KBM-7 (cell line): ENCODE results near the gene HOXB5.

Experiments
- DNase-seq: peaks from one replicate; pipeline ENCODE4 v3.0.0-alpha.2; 2015
- in situ Hi-C: fragments of 300-500 bp; cut with MboI; formaldehyde crosslinking; loops from 2 replicates; pipeline ENCODE4 v1.14.3; 2020; ENCODE audit warnings: low sequenced_read_pairs, low pct_unique_long_range_greater_than_20kb, mixed read lengths

Gene HOXB5

DNA sequence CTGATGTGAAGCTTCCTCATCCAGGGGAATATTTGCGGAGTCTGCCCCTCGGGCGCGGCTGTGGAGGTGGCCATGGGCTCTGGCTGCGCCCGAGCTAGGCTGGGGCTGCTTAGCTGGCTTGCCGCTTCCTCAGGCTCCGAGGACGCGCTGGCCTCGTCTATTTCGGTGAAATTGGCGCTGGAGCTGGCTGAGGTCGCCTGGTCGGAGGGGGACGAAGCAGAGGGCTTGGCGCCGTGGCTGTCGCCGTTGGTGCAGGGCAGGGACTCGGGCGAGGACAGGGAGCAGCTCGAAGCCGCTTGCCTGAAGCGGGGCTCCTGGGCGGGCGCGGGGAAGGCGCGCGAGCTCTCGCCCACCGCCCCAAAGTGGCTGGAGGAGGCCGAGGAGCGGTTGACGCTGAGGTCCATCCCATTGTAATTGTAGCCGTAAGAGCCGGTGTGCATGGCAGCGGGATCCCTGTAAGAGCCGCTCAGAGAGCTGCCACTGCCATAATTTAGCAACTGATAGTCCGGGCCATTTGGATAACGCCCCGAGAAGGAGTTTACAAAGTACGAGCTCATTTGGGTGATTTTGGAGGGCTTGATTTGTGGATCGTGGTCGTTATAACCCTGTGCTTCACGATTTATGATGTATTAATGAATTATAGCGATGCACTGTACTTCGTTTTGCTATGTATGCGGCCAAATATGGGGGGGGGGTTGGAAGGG lies at the start of gene HOXB5:
Gene HOXB5 (minus strand): TSS at position 654 of the 704 bp plus-strand sequence. CDS start 97 bp downstream, at position 557.
- in situ Hi-C loops, result no loop called here
- peak; percentile 47 for DNase-seq

DNA sequence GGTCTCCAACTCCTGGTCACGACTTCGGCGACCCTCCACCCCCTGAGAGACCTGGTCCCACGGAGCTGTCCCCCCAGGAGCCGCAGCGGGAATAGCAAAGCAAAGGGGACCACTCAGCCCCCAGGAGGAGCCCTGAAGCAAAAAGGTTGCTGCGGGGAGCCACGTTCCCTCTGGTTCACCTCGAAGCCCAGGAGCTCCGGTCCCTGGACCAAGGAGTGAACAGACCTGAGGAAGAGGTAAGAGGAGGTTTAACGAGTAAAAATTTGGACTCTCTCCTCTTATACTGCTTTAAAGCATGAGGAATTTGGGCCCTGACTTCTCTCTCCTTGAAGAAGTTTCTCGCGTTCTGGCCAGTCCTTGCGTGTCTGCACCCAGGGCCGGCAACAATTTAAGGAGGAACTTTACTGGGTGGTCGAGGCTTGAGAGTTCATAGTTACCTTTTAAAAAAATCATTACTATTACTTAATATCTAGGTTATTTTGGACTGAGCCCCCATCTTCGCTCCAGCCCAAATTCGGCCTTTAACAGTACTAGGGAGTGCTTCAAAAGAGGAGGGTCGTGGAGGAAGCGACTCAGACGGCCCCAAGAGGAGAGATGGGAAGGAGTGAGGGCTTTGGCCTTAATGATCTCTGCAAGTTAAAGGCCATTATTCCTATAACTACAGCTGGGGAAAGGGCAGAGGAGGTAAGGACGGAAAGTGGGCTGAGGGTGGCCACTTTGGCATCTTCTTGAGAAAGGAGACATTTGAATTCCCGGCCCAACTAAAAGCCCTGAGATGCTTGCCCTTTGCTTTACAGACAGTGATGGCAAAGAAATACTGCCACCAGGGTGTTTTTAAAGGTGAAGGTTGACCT lies 49.5 kb upstream of the HOXB5 start:
- in situ Hi-C loops, result no loop called here
- DNase-seq, result no peak

DNA sequence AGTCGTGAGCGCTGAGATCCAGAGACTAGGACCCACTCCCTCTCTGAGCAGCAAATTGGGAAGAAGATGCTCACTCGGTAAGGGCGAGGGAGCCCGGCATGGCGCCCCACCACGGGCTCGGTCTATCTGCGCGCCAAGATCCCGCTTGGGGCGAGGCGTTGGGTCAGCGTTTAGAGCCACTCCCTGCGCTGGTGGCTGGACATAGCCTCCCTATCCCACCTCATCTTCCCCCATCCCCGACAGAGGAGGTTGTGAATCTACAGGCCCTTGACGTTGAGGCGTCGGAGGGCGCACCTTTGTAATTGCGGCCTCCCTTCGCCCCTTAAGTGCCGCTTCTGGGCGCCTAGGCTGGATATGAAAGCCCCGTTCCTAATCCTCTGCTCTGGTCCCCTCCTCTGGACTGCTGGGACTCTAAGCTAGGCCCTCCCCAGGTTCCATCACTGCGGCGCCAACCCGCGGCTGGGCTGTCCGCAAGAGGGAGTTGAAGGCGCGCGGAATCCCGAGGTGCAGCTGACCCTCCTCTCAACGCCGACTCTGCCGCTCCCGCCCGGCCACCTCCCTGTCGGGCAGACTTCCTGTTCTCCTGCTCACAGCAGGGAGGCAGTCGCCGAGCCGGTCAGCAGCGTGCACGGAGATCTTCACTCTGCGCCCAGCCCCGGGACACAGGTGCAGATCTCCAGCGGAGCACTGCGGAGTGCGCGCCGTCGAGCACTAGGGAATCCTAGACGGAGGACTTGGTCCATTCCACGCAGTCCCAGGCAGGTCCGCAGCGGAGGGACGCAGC lies 48.7 kb upstream of the HOXB5 start:
- no peak for DNase-seq
- in situ Hi-C loops, result no loop called here

DNA sequence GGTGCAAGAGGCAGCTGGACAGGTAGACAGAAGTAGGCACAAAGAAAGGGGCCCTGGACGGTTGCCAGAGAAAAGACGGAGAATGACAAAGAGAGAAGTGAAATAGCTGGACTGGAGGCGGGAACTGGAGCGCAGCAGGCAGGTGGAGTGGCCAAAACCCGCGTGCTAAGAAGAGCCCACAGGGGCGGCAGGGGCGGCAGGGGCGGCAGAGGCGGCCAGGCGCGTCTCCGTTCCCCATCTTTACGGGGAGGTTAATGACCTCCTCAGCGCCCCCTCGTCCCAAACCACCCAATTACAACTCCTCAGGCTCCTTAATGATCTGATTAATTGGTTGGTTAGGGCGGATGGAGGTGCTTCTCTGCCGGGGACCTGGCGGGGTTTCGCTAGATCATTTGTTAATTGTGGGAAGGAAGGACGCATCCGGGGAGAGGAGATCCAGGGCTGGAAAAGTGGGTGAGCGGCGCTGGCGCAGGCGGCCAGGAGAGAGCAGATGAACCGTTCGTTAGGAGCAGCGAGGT lies 48.0 kb upstream of the HOXB5 start:
- no peak for DNase-seq
- in situ Hi-C loops, result no loop called here

DNA sequence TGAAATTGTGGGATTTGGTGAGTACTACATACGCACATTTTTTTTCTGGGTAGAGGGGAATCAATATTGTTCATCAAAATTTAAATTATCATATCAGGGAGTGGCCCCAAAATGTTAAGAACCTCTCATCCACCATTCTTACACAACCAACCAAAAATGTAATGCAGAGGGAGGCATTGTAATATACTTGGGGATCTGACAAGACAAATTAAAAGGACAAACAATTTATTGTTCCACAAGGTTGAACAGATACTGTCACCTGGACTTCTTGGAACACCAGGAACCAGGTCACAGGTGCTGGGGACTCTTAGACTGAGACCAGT lies 47.2 kb upstream of the HOXB5 start:
- in situ Hi-C loops, result no loop called here

DNA sequence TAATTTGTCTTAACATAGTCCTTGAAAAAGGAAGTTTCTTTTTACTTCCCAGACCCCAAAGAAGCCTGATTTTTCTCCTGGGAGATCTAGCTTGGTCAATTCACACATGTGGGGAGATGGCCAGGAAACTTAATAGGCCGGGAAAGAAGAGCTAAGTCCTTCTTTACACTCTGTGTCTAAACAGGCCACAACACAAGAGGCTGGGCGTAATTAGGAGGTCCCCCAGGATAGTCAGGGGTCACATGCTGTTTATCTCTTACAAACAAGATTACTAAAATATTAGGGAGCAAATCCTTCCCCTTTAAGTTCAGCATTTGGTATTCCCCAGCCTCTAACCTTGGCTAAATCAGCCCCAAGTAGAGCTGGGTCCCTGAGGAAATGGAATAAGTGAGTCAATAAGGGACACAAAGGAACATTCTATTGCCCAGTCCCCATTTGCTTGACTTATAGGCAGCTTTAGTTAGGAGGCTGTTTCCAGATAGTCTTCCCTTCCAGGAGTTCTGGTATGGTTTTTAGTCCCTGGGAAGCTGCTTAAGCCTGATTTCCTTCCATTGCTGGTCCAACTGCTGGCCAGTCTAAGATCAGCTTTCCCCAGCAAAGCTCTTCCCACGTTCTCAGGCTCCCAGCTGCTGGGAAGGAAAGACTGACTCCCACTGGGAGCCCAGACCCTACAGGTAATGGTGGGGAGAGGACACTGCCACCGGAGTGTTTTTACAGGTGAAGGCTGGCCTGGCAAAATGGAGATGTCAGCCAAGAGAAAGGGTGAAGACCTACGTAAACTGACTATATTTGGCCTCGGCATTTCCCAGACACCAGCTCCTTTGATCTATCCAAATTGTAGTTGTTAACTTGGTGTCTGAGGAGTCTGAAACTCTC lies 46.6 kb upstream of the HOXB5 start:
- DNase-seq, result no peak
- in situ Hi-C loops, result no loop called here

More for the DNA sequence above, 47.2 kb upstream of the HOXB5 start:
- no peak for DNase-seq

DNA sequence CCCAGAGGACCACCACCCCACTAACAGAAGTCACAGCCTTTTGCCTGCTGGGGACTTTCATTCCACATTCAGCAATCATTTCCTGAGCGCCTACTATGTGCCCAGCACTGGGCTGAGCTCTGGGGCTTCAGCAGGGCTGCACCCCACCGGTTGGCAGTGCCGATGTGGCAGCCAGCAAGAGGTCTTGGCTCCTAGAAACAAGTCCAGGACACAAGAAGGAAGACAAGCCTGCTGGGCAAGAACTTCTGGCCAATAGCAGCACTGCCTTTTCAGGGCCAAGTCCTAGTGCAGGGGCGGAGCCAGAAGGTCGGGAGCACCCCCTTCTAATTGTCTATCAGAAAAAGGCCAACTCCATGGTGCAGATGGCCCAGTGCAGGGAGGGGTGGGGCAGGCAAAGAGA lies 45.6 kb upstream of the HOXB5 start:
- no peak for DNase-seq
- in situ Hi-C loops, result no loop called here

DNA sequence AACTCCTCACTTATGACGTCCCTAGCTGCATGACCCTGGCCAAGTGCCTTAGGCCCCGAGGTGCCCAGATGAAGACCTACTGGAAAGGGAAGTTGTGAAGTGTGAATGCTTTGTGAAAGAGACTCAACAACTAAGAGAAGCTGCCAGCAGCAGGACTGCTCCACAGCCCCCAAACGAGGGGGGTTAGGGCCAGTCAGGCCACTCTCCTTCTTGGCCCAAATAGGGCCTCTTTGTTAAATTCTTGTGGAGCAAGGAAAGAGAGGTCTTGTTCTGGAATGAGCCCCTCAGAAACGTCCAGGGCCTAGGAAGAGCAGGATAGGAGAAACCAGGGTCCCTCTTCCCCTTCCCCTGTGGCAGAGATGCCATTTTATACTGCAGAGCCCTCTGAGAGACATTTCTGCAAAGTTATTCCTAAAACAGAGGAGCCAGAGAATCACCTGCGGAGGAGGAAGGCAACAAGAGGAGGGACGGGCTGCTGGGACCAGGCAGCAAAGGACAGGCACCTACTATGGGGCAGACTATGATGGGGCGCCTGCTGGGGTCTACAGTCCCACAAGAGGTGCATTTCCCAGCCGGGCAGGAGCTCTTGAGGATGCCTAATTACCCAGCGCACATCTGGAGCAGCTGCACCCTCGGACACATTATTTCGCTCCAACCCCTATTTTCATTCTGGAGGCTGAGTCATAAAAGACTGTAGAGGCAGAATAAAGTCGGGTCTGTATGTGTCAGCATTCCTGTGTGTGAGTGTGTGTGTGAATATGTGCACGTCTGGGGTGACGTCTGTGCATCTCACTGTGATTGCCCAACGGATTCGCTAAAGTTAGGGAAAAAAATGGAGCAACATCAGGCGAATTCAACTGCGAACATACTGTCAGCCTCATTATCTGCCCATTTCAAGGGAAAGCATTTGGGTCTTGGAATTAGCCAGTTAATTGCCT lies 44.0 kb upstream of the HOXB5 start:
- in situ Hi-C loops, result no loop called here

DNA sequence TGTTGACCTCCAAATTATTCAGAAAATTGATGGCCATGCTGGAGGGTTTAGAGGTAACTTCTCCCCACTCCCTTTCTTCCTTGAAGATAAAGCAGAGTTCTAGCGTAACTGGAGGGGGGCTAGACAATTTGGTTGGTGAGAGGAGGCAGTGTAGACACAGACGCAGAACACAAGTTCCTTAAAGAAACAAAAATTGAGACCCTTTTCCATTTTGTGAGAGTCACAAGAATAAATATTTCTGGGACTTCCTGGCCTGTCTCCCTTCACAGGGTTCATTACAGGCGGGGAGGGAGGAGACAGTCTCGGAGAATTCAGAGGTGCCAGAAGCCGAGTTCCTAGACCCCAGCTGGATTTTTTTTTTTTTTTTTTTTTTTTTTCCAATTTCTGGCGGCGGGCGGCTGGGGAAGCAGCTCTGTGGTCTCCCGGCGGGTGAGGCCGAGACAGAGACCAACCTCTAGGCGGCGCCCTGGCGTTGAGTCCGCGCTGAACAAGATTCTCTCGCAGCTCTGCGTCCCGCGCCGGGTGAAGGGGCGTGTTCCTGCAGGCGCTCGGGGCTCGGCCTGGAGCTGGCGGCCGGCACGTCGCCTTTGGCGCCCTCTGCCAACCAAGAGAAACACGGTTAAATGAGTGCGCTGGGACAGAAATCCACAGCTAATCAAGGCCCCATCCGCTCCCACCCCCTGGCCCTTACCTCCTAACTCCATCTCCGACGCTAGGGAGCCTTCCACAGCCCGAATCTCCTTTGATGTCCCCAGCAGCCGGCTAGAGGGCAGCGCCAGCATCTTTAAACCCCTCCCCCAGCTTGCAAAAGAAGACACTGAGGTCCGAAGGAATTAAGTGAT lies 42.8 kb upstream of the HOXB5 start:
- in situ Hi-C loops, result no loop called here
- peak; percentile 90 for DNase-seq

More for the DNA sequence above, 44.0 kb upstream of the HOXB5 start:
- no peak for DNase-seq

DNA sequence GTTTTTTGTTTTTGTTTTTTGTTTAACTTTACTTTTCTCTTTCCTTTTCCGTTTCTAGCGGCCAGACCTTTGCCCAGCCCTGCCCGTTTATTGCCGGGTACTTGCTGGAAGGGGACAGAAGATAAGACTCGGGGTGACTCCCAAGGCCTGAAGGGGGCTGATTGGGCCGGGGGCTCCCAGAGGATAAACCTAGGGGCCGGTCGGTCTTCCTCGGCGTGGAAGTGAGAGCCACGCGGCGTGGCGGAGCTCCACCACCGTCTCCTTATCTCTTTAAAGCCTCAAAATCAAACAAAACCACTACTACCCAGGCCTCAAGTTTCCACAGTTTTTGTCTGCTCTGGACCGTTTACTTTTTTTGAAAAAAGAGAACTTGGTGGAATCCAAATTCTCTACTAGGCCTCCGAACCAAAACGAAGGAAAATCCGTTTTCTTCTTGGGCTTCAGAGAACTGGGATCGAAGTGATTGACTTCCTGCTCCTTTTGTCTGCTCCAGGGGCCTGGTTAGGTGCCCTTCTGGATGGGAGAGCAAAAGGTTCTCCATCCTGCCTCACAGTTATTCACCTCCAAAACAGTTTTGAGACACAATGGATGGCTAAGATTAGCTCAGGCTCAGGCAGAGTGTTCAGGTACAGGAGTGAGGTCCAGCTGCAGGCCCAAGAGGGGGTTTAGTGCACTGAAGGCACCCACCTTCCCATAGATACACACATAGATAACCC lies 41.1 kb upstream of the HOXB5 start:
- in situ Hi-C loops, result no loop called here
- DNase-seq, result no peak

DNA sequence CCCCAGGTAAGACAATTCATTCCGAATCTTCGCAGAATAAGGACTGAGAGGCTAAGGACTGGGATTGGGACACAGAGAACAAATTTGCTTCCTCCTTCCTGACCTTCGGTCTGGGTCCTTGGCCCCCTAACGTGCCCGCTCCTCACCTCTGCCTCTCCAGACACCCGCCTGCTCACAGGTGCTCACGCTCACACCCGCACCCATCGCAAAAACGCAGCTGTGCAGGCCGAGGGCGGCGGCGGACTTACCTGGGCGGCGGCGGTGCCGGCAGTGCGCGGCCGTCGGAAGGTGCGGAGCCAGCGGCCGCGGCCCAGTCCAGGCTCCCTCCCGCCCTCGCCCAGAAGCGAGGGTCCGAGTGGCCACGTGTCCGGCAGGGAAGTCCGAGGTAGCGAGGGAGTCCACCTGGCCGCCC lies 39.7 kb upstream of the HOXB5 start:
- no peak for DNase-seq
- in situ Hi-C loops, result no loop called here

DNA sequence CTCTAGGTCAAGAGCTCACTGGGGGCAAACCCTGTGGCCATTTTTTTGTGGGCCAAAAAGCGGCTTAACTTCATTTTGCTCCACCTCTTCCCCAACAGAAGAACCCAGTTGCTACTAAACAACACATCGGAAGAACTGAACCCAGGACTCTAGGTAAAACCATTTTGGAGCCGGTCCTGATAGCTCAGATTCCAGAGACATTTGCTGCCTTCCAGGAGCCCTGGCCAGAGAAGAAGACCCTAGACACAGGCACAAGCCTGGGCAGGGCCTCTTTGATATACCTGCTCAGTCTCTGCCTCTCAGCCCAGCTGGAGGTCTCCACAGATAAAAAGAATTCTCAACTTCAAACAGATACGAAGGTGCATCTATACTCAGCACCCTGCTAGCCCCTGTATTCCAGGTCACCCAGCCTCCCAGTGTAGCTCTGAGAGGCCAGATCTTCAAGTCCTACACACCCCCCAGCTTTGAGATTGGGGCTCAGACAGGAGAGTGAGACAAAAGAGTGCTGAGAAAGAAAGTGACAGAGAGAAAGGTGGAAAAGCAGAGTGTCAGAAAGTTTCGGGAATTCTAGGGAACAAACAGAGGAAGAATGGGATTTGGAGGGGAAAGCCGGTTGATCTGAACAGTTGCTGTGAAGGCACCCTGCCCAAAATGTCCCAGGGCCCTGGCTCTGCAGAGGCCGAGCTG lies 39.1 kb upstream of the HOXB5 start:
- in situ Hi-C loops, result no loop called here
- DNase-seq, result no peak

DNA sequence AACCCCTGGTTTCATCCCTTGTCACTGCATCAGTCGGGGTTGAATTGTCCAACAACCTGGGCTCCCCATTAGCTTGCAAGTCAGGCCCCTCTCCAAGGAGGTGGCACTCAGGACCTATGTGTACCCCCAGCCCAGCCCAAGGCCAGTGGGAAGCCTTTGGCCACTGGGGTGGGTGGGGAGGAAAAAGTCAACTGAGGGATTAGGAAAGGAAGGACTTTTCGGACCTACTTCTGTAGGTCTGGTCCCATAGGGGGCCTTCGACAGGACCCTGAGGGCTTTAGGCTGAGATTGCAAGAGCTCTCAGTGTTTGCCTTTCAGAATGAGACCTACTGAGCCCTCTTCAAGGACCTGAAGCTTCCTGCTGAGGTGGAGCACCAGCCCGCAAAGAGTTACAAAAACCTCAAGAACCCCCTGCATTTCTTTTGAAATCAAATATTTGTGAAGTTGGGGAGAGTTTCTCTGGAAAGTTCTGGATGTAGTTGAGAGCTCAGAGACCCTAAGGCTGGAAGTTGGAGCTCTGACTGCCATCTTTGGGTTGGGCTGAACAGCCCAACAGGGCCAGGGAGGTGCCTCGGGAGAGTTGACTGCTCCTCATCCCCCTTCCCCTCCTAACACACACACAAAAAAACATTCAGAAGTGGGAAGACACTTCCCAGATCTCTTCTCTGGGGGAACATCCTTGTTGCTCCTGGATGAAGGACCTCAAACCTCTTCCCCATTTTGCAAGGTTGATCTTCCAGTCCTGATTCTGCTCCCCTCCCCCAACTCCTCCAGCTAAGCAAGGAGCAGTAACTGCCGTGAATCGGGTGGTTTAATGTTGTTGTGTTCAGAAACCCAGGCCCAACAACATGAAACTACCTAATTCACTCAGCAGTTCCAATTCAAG lies 38.4 kb upstream of the HOXB5 start:
- in situ Hi-C loops, result no loop called here
- DNase-seq, result no peak

DNA sequence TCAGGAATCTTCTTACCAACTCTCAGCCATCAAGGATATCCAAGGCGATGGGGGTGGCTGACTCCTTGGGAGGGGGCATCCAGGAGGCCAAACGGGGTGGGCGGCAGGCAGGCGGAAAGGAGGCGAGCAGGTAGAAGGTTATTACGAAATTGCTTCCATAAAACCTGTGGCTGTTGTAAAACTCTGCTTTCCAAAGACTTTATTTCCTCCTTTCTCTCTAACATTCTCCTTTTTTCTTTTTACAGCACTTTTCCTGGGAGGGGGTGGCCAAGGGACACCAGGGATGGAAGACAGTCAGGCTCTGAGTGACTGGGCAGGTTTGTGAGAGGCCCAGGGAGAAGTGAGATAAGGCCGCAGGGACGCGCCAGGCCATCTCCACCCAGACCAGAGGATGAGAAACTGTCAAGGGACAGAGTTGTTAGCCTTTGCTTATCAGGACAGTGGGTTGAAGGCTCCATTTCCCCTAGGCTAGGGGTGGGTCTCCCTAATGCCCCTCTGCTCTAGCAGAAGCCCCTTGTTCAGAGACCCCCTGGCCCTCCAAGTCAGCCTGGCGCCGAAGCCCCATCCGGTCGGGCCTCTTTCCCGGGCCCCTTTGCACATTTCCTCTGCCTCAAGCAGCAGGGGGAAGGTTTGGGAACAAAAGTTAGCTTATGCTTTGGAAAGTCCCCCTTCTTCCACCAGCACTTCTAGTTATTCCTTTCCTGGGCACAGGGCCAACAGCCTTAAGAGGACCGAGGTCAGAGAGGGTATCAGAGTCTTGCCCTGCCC lies 37.5 kb upstream of the HOXB5 start:
- DNase-seq, result no peak
- in situ Hi-C loops, result no loop called here
